ENCODE results near the gene ABCD1. TPM values are rescaled to one million over a fixed set of nuclear protein-coding genes. Genes with fewer than 3 reads are reported as not detected.

ABCD1 gene
- total RNA-seq, 2 donors from 2014 or later, result 12.7 to 16.8 TPM

DNA sequence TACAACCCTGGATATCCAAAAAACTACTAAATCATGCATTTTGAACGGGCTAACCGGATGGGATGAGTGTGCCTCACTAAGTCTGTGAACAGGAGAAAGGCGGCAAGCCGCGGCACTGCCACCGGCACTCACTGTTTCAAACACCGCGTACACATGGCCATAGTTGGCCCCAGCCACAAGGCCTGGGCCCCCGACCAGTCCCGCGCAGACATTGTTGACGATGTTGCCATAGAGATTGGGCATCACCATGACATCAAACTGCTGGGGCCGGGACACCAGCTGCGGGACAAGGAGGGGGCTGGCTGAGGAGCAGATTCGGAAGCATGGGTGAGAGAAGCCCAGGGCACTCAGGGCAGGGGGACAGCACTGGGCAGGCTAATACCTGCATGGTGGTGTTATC lies 62.0 kb downstream of the ABCD1 start:
- Histone ChIP-seq H3K27ac (no peak overlapping the region), H3K36me3 (no peaks in the 10 kb centered on the region), H3K4me3 (no peak overlapping the region), H3K4me1 (no peaks in the 10 kb centered on the region), H3K9ac (ENCODE audit: low read depth in 2 of 2, low read length in 2 of 2) (no peak overlapping the region), H3K9me3 (no peaks in the 10 kb centered on the region), H3K27me3 (no peaks in the 10 kb centered on the region)
- TF ChIP-seq, protein P1, sequence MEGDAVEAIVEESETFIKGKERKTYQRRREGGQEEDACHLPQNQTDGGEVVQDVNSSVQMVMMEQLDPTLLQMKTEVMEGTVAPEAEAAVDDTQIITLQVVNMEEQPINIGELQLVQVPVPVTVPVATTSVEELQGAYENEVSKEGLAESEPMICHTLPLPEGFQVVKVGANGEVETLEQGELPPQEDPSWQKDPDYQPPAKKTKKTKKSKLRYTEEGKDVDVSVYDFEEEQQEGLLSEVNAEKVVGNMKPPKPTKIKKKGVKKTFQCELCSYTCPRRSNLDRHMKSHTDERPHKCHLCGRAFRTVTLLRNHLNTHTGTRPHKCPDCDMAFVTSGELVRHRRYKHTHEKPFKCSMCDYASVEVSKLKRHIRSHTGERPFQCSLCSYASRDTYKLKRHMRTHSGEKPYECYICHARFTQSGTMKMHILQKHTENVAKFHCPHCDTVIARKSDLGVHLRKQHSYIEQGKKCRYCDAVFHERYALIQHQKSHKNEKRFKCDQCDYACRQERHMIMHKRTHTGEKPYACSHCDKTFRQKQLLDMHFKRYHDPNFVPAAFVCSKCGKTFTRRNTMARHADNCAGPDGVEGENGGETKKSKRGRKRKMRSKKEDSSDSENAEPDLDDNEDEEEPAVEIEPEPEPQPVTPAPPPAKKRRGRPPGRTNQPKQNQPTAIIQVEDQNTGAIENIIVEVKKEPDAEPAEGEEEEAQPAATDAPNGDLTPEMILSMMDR (IDR thresholded peaks at IDR 0.05), result no peak
- no peak for DNase-seq
- intact Hi-C loops (cut with DNase I), result no loop called here

DNA sequence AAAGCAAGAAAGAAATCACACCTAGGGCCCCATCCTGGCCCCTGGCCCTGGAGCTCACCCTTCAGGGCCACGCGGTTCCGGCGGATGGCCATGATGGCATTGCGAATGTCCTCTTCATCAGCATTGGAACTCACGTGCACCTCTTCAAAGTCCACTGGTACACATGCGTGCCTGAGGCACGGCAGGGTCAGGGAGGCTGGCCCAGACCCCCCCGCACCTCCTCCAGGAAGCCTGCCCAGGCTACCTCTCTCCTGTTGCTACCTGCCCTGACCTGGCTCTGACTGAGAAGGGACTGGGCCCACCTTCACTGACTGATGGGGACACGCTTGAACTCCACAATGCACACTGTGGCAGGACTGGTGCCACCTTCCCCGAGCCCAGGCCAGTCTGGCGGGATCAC lies 65.0 kb downstream of the ABCD1 start:
- intact Hi-C loops (cut with DNase I), result no loop called here
- no peak for DNase-seq
- Histone ChIP-seq H3K36me3 (no peaks in the 10 kb centered on the region), H3K27ac (no peak overlapping the region), H3K9me3 (no peaks in the 10 kb centered on the region), H3K4me3 (no peak overlapping the region), H3K27me3 (no peaks in the 10 kb centered on the region), H3K9ac (ENCODE audit: low read depth in 2 of 2, low read length in 2 of 2) (no peak overlapping the region), H3K4me1 (peaks cover 6% of the 10 kb centered on the region)
- TF ChIP-seq, protein P1 (IDR thresholded peaks at IDR 0.05), result no peak

DNA sequence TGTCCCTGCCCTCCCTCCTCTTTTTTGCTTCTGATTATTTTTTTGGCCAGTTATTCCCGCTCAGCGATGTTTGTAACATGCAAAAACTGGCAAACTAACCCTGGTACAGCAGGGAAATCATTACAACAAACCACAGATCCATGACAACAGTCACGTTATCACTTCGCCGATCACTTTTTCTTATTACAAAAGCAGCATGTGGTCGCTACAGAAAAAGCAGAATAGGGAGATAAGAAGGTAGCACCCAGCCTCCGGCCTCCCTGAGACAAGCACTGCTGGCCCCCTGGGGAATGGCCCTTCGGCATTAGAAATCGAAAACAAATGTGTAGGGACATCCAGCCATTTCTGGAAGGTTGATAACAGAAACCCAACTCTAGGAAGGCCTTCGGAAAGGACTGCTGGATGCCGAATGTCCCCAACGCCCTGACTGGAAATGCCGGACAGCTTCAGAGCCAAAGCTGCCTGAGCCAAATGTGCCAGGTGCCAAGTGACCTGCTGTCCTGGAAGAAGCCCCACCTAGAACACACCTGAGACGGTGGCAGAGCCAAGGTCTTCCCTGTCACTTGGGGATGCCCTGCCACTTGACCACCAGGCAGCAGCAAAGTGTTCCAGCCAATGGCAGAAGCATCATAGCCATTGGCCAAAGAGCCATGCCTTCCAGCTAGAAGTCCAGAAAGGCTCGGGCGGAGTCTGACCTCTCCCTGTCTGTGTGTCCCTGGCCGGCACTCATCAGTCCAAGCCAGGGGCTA lies 66.6 kb downstream of the ABCD1 start:
- H3K9me3 ChIP-seq, result no peaks in the 10 kb centered on the region
- H3K4me3 ChIP-seq, result no peak overlapping the region
- peaks cover 6% of the 10 kb centered on the region for H3K4me1 ChIP-seq
- intact Hi-C loops (cut with DNase I), result no loop called here
- H3K9ac ChIP-seq (ENCODE audit: low read depth in 2 of 2, low read length in 2 of 2), result peak overlapping the region in 1 of 2 donors; percentile 12
- TF ChIP-seq, protein P1 (IDR thresholded peaks at IDR 0.05), result no peak
- no peak overlapping the region for H3K27ac ChIP-seq
- no peaks in the 10 kb centered on the region for H3K27me3 ChIP-seq
- DNase-seq, result no peak
- no peaks in the 10 kb centered on the region for H3K36me3 ChIP-seq

DNA sequence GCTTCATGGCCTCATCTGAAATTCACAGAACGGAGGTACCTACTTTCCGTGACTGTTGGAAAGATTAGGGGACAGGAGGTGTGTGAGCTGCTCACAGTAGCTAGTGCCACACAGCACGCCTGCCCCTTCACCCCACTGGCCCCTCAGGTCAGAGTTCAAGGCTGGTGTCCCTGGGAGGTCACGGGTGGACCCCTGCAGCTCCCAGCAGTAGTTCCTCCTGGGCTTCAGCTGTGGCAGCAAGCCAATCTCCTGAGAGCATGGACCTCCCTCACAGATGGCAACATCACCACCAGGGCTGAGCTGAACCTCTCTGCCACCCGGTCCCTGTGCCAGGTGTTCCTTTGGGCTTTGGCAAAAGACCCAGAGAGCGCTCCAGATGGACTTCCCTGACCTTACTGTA lies 67.7 kb downstream of the ABCD1 start:
- Histone ChIP-seq H3K9me3 (no peaks in the 10 kb centered on the region), H3K36me3 (no peaks in the 10 kb centered on the region), H3K4me3 (no peak overlapping the region), H3K9ac (ENCODE audit: low read depth in 2 of 2, low read length in 2 of 2) (peak overlapping the region in 1 of 2 donors; percentile 55), H3K4me1 (peaks cover 6% of the 10 kb centered on the region), H3K27ac (no peak overlapping the region), H3K27me3 (no peaks in the 10 kb centered on the region)
- TF ChIP-seq, protein P1 (IDR thresholded peaks at IDR 0.05), result no peak
- intact Hi-C loops (cut with DNase I), result no loop called here
- no peak for DNase-seq

GRCh38 chrX:153793291-153793690 lies 68.6 kb downstream of the ABCD1 start:
- intact Hi-C loops (cut with DNase I), result no loop called here
- TF ChIP-seq, protein P1 (IDR thresholded peaks at IDR 0.05), result no peak
- H3K4me3 ChIP-seq, result peak overlapping the region; percentile 69
- H3K27ac ChIP-seq, result peak overlapping the region; percentile 90
- H3K4me1 ChIP-seq, result peaks cover 6% of the 10 kb centered on the region
- H3K27me3 ChIP-seq, result no peaks in the 10 kb centered on the region
- peak overlapping the region; percentile 55 to 73 for H3K9ac ChIP-seq (ENCODE audit: low read depth in 2 of 2, low read length in 2 of 2)
- peaks cover 3% of the 10 kb centered on the region for H3K36me3 ChIP-seq
- DNase-seq, result peak; percentile 30
- H3K9me3 ChIP-seq, result no peaks in the 10 kb centered on the region

Other genes starting within 250 kb of the ABCD1 start
- 10 to 100 TPM in 1 of 2 donors, 1 to 10 TPM in 1; 6.0 to 11.4 TPM for gene BGN, start 229.9 kb upstream of the ABCD1 start, total RNA-seq
- under 1 TPM in 1 of 2 donors, not detected in 1; 0.24 TPM for gene ATP2B3, start 207.2 kb upstream of the ABCD1 start, total RNA-seq
- 10 to 100 TPM; 16.3 to 24.0 TPM for gene CCNQ, start 125.7 kb upstream of the ABCD1 start, total RNA-seq
- under 1 TPM in 1 of 2 donors, not detected in 1; 0.49 TPM for gene DUSP9, start 77.7 kb upstream of the ABCD1 start, total RNA-seq
- gene PNCK, start 51.0 kb upstream of the ABCD1 start, total RNA-seq, result 10 to 100 TPM in 1 of 2 donors, 1 to 10 TPM in 1; 1.9 to 11.1 TPM
- 100 to 1,000 TPM; 197 to 435 TPM for gene SLC6A8, start 36.9 kb upstream of the ABCD1 start, total RNA-seq
- 100 to 1,000 TPM; 217 to 295 TPM for gene BCAP31, start 469 bp upstream of the ABCD1 start, total RNA-seq
- 1 to 10 TPM in 1 of 2 donors, under 1 TPM in 1; 0.57 to 3.7 TPM for gene PLXNB3, start 39.4 kb downstream of the ABCD1 start, total RNA-seq
- gene SRPK3, start 56.2 kb downstream of the ABCD1 start, total RNA-seq, result 1 to 10 TPM in 1 of 2 donors, under 1 TPM in 1; 0.64 to 2.3 TPM
- gene IDH3G, start 69.5 kb downstream of the ABCD1 start, total RNA-seq, result 10 to 100 TPM; 80.6 to 92.6 TPM
- gene SSR4, start 69.8 kb downstream of the ABCD1 start, total RNA-seq, result 100 to 1,000 TPM; 253 to 377 TPM
- 1 to 10 TPM; 1.5 to 3.2 TPM for gene PDZD4, start 105.7 kb downstream of the ABCD1 start, total RNA-seq
- 1 to 10 TPM; 4.3 to 8.8 TPM for gene L1CAM, start 161.3 kb downstream of the ABCD1 start, total RNA-seq
- gene AVPR2, start 179.8 kb downstream of the ABCD1 start, total RNA-seq, result under 1 TPM in 1 of 2 donors, not detected in 1; 0.24 TPM
- 10 to 100 TPM; 19.9 to 30.0 TPM for gene ARHGAP4, start 201.4 kb downstream of the ABCD1 start, total RNA-seq
- gene NAA10, start 210.2 kb downstream of the ABCD1 start, total RNA-seq, result 100 to 1,000 TPM in 1 of 2 donors, 10 to 100 TPM in 1; 55.9 to 115 TPM
- gene RENBP, start 219.8 kb downstream of the ABCD1 start, total RNA-seq, result 1 to 10 TPM; 3.3 to 5.0 TPM
- gene HCFC1, start 247.0 kb downstream of the ABCD1 start, total RNA-seq, result 10 to 100 TPM; 36.6 to 80.5 TPM
- 10 to 100 TPM in 1 of 2 donors, 1 to 10 TPM in 1; 8.7 to 19.2 TPM for gene TMEM187, start 247.9 kb downstream of the ABCD1 start, total RNA-seq